Esophagus mucosa (tissue), 1 donor: Measurements from ENCODE around the gene AGPAT1. TPM values are rescaled to one million over a fixed set of nuclear protein-coding genes. Genes with fewer than 3 reads are reported as not detected.

Experiments
- total RNA-seq: library from RNA; stranded (reverse); gene quantifications from one replicate; pipeline ENCODE4 v1.2.4, GENCODE V29; 2023
- donor health status: DM: yes; HTN: yes; CAD: no.

Gene AGPAT1
- total RNA-seq, 1 donor from 2014 or later: 18.2 TPM

Other genes with a start within 250 kb of the AGPAT1 start
- 2.9 TPM for gene C2, start 248.4 kb downstream of the AGPAT1 start, total RNA-seq
- gene CFB, start 230.0 kb downstream of the AGPAT1 start, total RNA-seq: 36.1 TPM
- 57.7 TPM for gene NELFE, start 217.1 kb downstream of the AGPAT1 start, total RNA-seq
- 31.3 TPM for gene SKIC2, start 216.9 kb downstream of the AGPAT1 start, total RNA-seq
- gene DXO, start 203.9 kb downstream of the AGPAT1 start, total RNA-seq: 10.6 TPM
- 2.9 TPM for gene C4A, start 194.0 kb downstream of the AGPAT1 start, total RNA-seq
- 5.3 TPM for gene C4B, start 161.3 kb downstream of the AGPAT1 start, total RNA-seq
- gene CYP21A2, start 137.7 kb downstream of the AGPAT1 start, total RNA-seq: 0.60 TPM
- 7.6 TPM for gene TNXB, start 66.7 kb downstream of the AGPAT1 start, total RNA-seq
- 76.0 TPM for gene ATF6B, start 47.8 kb downstream of the AGPAT1 start, total RNA-seq
- 10.1 TPM for gene FKBPL, start 45.8 kb downstream of the AGPAT1 start, total RNA-seq
- 0.40 TPM for gene PRRT1, start 24.1 kb downstream of the AGPAT1 start, total RNA-seq
- 18.1 TPM for gene PPT2, start 21.9 kb downstream of the AGPAT1 start, total RNA-seq
- 10.2 TPM for gene EGFL8, start 11.5 kb downstream of the AGPAT1 start, total RNA-seq
- 30.4 TPM for gene RNF5, start 2.3 kb upstream of the AGPAT1 start, total RNA-seq
- 2.7 TPM for gene AGER, start 8.2 kb upstream of the AGPAT1 start, total RNA-seq
- gene PBX2, start 14.1 kb upstream of the AGPAT1 start, total RNA-seq: 34.7 TPM
- gene GPSM3, start 16.6 kb upstream of the AGPAT1 start, total RNA-seq: 2.2 TPM
- 2.7 TPM for gene NOTCH4, start 48.0 kb upstream of the AGPAT1 start, total RNA-seq
- gene TSBP1, start 195.8 kb upstream of the AGPAT1 start, total RNA-seq: not detected
- gene BTNL2, start 231.1 kb upstream of the AGPAT1 start, total RNA-seq: not detected